GM06990 (cell line): ENCODE measurements around the gene SIRPA.

ENCODE experiments used
- DNase-seq: peaks from one replicate; pipeline ENCODE4 v3.0.0-alpha.2; 2011; ENCODE audit not compliant: insufficient read length; ENCODE audit errors: extremely low read depth
- H3K27me3 ChIP-seq: replicated peaks from 2 replicates; pipeline ENCODE4 v1.6.0; 2011; ENCODE audit warnings: low read length; ENCODE audit not compliant: control insufficient read depth, insufficient read depth
- H3K36me3 ChIP-seq: 2 replicates; pipeline ENCODE4 v1.5.1; 2011; ENCODE audit warnings: low read length; ENCODE audit not compliant: control insufficient read depth, insufficient read depth
- H3K4me3 ChIP-seq: replicated peaks from 2 replicates; pipeline ENCODE4 v1.5.1; 2011; ENCODE audit warnings: low read depth, mild to moderate bottlenecking, control low read depth, low read length
- TF ChIP-seq, protein P1 (sequence below): IDR thresholded peaks from 2 replicates; pipeline ENCODE4 v1.5.1; 2011; ENCODE audit warnings: low read length, control low read depth, mild to moderate bottlenecking, inconsistent platforms; ENCODE audit not compliant: insufficient read depth, poor library complexity, severe bottlenecking

The SIRPA gene

GRCh38 chr20:1942486-1943274 lies 47.5 kb downstream of the SIRPA start:
- TF ChIP-seq, protein P1, sequence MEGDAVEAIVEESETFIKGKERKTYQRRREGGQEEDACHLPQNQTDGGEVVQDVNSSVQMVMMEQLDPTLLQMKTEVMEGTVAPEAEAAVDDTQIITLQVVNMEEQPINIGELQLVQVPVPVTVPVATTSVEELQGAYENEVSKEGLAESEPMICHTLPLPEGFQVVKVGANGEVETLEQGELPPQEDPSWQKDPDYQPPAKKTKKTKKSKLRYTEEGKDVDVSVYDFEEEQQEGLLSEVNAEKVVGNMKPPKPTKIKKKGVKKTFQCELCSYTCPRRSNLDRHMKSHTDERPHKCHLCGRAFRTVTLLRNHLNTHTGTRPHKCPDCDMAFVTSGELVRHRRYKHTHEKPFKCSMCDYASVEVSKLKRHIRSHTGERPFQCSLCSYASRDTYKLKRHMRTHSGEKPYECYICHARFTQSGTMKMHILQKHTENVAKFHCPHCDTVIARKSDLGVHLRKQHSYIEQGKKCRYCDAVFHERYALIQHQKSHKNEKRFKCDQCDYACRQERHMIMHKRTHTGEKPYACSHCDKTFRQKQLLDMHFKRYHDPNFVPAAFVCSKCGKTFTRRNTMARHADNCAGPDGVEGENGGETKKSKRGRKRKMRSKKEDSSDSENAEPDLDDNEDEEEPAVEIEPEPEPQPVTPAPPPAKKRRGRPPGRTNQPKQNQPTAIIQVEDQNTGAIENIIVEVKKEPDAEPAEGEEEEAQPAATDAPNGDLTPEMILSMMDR, result no peak
- Histone ChIP-seq H3K4me3 (no peak overlapping the region), H3K36me3 (no peaks in the 10 kb centered on the region), H3K27me3 (no peaks in the 10 kb centered on the region; the same call in none of the 2 replicates)
- no peak for DNase-seq

GRCh38 chr20:1943275-1944002 lies 48.2 kb downstream of the SIRPA start:
- Histone ChIP-seq H3K36me3 (no peaks in the 10 kb centered on the region), H3K4me3 (no peak overlapping the region), H3K27me3 (no peaks in the 10 kb centered on the region; the same call in none of the 2 replicates)
- no peak for DNase-seq
- TF ChIP-seq, protein P1, result no peak

DNA sequence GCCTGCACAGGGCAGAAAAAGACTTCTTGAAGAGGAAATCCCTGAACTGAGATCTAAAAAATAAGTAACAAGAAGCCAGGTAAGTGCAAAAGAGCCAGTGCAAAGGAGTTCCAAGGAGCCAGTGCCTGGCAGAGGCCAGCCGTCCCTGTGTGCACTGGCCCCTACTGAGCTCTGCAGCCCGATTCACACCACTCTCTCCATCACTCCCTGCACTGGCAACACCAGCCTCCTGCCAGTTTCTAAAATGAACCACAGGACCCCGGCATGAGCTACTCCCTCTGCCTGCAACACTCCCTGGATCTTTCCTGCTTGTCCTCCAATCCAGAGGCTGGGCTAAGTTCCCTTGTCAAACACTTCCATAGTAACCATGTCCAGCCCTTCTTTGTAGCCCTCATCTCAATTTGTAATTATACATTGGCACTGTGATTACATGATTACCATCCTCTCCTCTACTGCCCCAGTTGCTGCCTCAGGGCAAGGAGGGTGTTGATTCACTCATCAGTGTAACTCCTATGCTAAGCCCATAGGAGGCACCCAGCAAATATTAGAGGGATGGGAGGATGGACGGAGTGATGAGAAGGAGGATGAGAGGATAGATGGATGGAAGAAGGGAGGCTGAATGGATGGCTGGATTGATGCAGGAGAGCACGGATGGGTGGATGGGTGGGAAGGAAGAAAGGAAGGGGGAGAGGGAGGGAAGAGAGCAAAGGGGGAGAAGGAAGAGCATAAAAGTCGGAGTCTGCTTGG lies 49.3 kb downstream of the SIRPA start:
- Histone ChIP-seq H3K36me3 (no peaks in the 10 kb centered on the region), H3K27me3 (no peaks in the 10 kb centered on the region; the same call in none of the 2 replicates), H3K4me3 (no peak overlapping the region)
- no peak for DNase-seq
- TF ChIP-seq, protein P1, result no peak

- DNase-seq, result no peak
- H3K4me3 ChIP-seq, result no peak overlapping the region
- TF ChIP-seq, protein P1, result no peak
Measured at GRCh38 chr20:1945134-1945618, 50.0 kb downstream of the SIRPA start.

GRCh38 chr20:1945660-1946059 lies 50.5 kb downstream of the SIRPA start:
- no peak overlapping the region for H3K4me3 ChIP-seq
- no peak for DNase-seq
- H3K36me3 ChIP-seq, result no peaks in the 10 kb centered on the region
- H3K27me3 ChIP-seq, result no peaks in the 10 kb centered on the region; the same call in none of the 2 replicates
- TF ChIP-seq, protein P1, result no peak

More at GRCh38 chr20:1945134-1945618, 50.0 kb downstream of the SIRPA start:
- Histone ChIP-seq H3K27me3 (no peaks in the 10 kb centered on the region; the same call in none of the 2 replicates), H3K36me3 (no peaks in the 10 kb centered on the region)
